Stimulated activated CD4-positive, alpha-beta T cell treated with anti-CD3 and anti-CD28 coated beads, TNF-alpha, amount 100 ng/mL, for 4 hours (primary cell): Measurements from ENCODE around the gene MOB3B.

ENCODE experiments used
- DNase-seq, 3 experiments: peaks; one replicate each; pipeline ENCODE4 v3.0.0-alpha.2; 2020; ENCODE audit warnings: low read depth in 3 of 3

The MOB3B gene

GRCh38 chr9:27368316-27368985 lies 161.2 kb downstream of the MOB3B start:
- DNase-seq: no peak

DNA sequence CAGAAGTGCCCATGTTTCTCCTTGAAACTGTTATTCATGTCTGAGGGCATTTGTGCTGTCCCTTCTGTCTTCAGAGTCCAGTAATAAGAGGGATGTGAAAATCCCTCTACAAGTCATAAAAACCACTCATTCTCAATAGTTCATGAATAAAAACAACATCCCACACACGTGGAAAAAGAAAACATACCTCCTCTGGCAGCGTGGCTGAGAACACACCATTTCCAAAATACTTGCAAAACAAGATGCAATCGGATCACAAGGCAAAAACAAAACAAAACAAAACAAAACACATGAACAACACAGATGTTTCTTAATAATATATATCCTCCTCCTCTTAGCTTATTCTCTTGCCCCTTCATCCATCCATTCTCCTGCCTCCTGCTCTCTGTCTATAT lies 161.7 kb downstream of the MOB3B start:
- DNase-seq: no peak

DNA sequence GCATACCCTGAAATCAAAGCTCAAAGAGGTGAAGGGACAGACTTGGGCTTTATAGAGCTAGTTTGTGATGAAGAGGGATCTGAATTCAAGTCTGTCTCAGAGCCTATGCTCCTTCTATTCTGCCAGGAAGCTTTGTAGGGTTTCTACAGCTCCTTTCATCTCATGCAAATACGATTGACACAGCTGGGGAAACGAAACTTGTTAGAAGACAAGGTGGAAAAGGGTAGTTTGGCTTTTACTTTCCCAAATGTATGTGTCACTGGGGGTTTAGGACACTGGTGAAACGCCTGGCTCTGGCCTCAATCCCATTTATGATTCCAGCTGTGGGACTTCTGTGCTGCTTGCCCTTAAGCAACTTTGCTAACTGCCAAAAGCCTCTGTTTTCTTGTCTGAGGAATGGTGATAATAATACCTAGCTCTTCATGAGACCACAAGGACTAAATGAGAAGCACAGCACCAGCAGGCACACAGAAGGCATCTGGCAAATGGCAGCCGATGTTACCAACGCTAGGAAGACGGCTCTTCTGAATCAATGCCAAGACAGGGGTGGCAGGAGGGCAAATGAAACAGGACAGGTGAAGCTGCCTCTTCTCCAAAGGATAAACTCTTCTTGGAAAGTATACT lies 162.3 kb downstream of the MOB3B start:
- no peak for DNase-seq

- no peak for DNase-seq
Measured at GRCh38 chr9:27365707-27366376, 163.8 kb downstream of the MOB3B start.

GRCh38 chr9:27362447-27363210 lies 167.0 kb downstream of the MOB3B start:
- DNase-seq: no peak

GRCh38 chr9:27361492-27361891 lies 168.1 kb downstream of the MOB3B start:
- no peak for DNase-seq

DNA sequence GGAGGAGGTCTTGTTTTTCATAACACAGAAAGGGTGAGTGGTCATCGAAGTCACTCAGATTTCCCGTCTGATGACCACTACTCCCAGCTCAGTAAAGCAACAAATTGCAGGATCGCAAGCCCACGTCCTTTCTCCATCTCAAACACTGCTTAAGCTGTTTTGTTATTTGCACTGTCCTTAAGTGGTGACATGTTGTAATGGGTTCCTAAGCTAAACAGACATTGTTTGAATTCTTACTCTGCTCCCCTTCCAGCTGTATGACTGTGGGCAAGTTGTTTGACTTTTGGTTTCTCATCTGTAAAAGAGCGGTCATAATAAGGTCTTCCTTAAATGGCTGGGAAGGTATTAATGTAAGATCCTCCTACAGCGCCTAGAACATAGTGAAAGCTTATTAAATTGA lies 169.9 kb downstream of the MOB3B start:
- no peak for DNase-seq

DNA sequence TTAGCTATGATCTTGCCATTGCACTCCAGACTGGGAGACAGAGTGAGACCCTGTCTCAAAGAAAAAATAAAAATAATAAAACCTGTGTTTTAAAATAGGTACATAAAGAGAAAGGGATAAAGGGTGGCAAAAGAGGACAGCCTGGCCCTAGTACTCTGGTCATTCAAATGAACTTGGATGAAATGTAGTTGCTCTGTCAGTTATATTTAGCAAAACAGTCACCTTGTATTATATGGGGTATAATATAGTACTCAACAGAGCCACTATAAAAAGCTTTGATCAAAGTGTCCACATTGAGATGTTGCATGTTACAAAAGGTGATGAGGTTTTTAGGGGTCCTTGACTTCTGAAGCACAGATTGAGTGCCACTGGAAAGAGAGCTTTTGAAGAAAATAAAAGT lies 171.6 kb downstream of the MOB3B start:
- DNase-seq: no peak

DNA sequence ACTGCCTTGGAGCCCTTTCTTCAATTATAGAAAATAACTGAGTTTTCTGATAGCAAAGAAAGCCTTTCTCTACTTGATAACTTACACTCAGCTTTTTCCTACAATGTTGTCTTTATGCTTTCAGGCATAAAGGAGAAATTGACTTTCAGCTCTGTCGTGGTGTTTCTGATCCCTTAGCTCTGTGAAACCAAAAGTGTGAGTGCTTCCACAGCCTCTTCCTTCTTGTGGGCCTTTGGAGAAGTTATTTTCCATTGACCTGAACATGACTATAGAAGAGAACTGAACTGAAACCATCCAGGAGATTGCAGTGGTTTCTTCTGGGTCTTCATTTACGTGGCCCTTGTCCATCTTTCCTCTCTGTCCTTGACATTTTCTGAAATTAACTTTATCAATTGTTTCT lies 173.2 kb downstream of the MOB3B start:
- DNase-seq: no peak

DNA sequence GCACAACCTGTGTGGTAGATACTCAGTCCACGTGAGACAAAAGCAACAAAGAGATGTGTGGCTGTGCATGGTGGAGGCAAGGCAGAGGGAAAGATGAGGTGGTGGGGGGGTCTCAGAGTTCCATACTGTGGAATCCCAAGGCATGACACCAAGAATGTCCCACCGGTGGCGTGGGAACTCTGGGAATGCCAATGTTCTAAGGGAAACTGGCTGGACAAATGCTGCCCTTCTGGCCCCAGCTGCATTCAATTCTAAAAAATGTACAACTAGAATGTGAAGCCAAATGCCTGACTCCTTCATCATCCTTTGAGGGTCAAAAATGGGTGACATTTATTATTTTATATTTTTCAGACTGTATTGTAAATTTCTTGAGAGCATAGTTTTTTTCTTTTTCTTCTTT lies 174.4 kb downstream of the MOB3B start:
- DNase-seq: no peak

DNA sequence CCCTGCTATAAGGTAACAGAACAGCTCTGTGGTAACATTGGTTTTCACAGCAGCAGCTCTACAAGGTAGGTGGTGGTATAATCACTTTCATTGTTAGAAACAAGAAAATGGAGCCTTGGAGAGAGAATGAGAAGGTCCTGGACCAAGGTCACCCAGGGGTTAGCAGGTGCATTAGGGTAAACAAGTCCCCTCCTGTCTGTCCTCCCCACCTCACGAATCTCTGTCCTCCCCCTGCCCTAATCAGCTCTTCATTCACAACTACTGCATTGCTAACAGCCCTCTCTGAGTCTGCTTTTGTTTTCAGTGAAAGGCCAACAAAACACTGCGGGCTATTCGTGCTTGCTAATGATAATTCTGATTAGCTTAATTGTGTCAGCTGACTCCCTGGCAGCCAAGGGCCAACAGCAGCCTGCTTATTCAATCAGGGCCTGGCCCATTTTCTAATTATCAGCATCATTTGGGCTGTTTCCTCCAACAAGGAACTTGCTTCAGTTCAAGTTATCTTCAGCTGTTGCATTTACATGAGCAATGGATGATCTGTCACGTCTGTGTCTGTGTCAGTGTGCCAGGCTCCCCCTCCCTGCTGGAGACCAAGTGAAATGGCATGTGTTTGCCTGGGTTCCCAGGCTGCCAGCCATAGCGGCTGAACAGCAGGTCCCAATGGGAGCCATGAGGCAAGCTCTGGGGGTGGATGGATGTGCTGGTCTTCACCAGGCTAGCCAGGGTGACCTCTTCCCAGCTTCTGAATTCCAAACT lies 176.0 kb downstream of the MOB3B start:
- no peak for DNase-seq

DNA sequence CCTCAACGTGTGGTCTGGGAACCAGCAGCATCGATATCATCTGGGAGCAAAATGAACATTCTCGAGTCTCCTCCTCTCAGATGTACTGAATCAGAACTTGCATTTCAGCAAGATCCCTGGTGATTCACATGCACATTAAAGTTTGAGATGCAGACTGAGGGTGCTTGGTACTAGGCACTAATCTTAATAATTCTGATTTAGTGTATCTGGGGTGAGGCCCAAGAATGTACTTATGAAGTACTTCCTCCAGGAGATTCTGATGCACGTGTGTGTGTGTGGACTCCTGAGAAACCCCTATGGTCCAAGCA lies 176.5 kb downstream of the MOB3B start:
- no peak for DNase-seq

GRCh38 chr9:27352457-27353165 lies 177.0 kb downstream of the MOB3B start:
- DNase-seq: no peak

DNA sequence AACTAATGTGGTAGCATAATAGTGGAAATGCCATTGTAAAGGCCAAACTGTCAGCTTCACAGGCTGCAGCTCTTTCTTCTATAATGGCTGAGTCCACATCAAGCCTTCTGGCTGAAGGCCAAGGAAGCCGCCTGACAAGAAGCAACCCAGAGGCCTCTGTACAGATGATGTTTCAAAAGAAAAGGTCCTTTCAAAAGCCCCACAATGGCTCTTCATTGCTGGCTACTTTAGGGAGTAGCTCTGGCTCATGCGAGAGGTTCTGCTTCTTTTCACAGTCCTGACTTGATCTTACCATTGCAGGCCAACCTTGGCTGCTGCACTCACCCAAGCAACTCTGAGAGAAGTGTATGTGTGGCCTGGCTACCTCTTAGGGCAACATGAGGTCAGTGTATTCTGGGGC lies 178.2 kb downstream of the MOB3B start:
- DNase-seq: no peak

- DNase-seq: no peak
Measured at GRCh38 chr9:27350382-27350976, 179.1 kb downstream of the MOB3B start.

DNA sequence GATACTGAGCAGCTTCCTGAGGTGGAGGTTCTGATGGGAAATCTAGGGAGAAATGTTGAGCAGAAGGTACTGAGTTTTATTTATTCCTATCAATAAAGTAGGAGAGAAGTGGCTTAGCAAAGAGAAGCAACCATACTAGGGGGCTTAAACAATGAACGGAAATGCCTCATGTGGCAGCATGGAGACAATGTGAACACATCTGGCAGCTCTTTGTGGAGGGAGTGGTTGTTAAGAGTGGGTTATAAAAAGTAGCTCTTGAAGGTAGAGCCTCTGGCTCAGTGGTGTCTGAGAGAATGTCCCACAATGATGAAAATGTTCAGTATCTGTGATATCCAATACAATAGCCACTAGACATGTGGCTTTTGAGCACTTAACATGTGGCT lies 179.9 kb downstream of the MOB3B start:
- no peak for DNase-seq

DNA sequence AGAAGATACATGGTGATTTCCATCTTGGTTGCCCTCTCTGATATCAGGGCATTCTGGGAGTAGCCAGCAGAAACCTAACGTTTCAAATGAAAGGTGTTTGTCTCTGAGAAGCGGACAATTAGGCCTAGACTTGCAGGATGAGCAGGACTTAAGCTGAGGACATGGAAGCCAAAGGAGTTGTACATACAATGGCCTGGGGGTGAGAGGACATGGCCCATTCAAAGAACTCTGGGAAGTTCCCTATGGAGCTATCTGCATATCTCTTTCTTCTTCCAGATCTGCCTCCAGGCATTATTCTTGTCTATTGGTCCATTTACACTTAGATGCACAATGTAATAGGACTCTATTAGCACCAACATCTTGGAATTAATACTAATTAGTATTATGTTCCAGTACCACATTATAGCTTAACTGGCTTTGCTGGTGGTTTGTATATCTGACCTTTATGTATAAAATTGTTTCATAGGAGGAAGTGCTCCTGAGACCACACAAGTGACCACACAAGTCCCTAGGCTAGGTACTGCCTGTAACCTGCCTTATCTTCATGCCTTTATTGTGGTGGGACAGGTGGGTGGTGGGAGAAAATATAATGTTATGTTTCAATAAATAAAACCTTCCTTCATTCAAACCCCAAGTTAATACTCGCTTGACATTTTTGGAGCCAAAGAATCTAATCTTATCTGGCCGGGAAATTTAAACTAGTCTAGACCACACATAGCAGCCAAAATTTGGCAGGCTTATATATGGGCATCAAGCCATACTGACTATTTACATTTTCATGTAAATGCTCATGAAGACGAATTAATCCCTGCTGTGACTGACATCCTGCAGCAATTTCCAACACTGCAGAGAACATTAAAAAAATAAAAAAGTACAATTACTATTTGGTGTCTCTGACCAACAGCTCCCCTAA lies 180.6 kb downstream of the MOB3B start:
- no peak for DNase-seq

- no peak for DNase-seq
Measured at GRCh38 chr9:27347889-27348288, 181.7 kb downstream of the MOB3B start.

- DNase-seq: no peak
Measured at GRCh38 chr9:27344776-27345175, 184.8 kb downstream of the MOB3B start.
